Lower lobe of right lung (tissue), 2 donors: ENCODE measurements around the gene PFKFB2. TPM values are rescaled to one million over a fixed set of nuclear protein-coding genes. Genes with fewer than 3 reads are reported as not detected.

Source experiments
- ATAC-seq, 2 donors: fragments of 200-7000 bp; cut with Tn5 transposase; one replicate each; pipeline ENCODE4 v1.9.1; 2020 to 2022; ENCODE audit warnings: mild to moderate bottlenecking in 2 of 2, moderate library complexity in 2 of 2
- DNase-seq: peaks from one replicate; pipeline ENCODE4 v3.0.0-alpha.2; 2020
- H3K27ac ChIP-seq: fragments of 200-600 bp; one replicate; pipeline ENCODE4 v1.8.0; 2022
- H3K27me3 ChIP-seq: fragments of 200-600 bp; one replicate; pipeline ENCODE4 v1.8.0; 2022; ENCODE audit warnings: low read depth
- H3K36me3 ChIP-seq: fragments of 200-600 bp; one replicate; pipeline ENCODE4 v1.8.0; 2022; ENCODE audit warnings: mild to moderate bottlenecking
- H3K4me1 ChIP-seq: fragments of 200-600 bp; one replicate; pipeline ENCODE4 v1.8.0; 2022
- H3K4me3 ChIP-seq: fragments of 200-600 bp; one replicate; pipeline ENCODE4 v1.8.0; 2022; ENCODE audit warnings: mild to moderate bottlenecking
- H3K9me3 ChIP-seq: fragments of 200-600 bp; one replicate; pipeline ENCODE4 v1.8.0; 2022
- intact Hi-C: fragments of 100-400 bp; cut with DNase I; formaldehyde crosslinking; loops from one replicate; pipeline ENCODE4 v1.11.0; 2022
- total RNA-seq: library from RNA; stranded (reverse); fragmentation: NEBNext Ultra II Directional; extraction: Animal tissue kit (Norgen Biotek cat#: 25700); gene quantifications from one replicate; pipeline ENCODE4 v1.2.1, GENCODE V29; 2021
- TF ChIP-seq, protein P1 (sequence below): fragments of 200-600 bp; IDR thresholded peaks from one replicate; pipeline ENCODE4 v1.8.0; 2022; ENCODE audit warnings: antibody characterized with exemption, mild to moderate bottlenecking
- donor health status: DM: no; HTN: yes; CAD: no; lungs with severe emphysema.

The PFKFB2 gene
- total RNA-seq, 1 donor from 2014 or later, result 41.5 TPM

- Histone ChIP-seq H3K9me3 (peaks cover 19% of the 10 kb centered on the region), H3K36me3 (no peaks in the 10 kb centered on the region), H3K4me1 (no peaks in the 10 kb centered on the region), H3K27me3 (no peaks in the 10 kb centered on the region), H3K4me3 (no peak overlapping the region), H3K27ac (no peak overlapping the region)
- intact Hi-C loops, result no loop called here
- TF ChIP-seq, protein P1, sequence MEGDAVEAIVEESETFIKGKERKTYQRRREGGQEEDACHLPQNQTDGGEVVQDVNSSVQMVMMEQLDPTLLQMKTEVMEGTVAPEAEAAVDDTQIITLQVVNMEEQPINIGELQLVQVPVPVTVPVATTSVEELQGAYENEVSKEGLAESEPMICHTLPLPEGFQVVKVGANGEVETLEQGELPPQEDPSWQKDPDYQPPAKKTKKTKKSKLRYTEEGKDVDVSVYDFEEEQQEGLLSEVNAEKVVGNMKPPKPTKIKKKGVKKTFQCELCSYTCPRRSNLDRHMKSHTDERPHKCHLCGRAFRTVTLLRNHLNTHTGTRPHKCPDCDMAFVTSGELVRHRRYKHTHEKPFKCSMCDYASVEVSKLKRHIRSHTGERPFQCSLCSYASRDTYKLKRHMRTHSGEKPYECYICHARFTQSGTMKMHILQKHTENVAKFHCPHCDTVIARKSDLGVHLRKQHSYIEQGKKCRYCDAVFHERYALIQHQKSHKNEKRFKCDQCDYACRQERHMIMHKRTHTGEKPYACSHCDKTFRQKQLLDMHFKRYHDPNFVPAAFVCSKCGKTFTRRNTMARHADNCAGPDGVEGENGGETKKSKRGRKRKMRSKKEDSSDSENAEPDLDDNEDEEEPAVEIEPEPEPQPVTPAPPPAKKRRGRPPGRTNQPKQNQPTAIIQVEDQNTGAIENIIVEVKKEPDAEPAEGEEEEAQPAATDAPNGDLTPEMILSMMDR, result no peak
- DNase-seq (no peak), ATAC-seq (no peak)
These were observed 76.0 kb downstream of the PFKFB2 start for GRCh38 chr1:207129053-207129452.

Other genes with a start within 250 kb of the PFKFB2 start
- gene IL20, start 187.7 kb upstream of the PFKFB2 start, total RNA-seq, result not detected
- not detected for gene IL24, start 155.8 kb upstream of the PFKFB2 start, total RNA-seq
- 6.8 TPM for gene FCMR, start 131.3 kb upstream of the PFKFB2 start, total RNA-seq
- gene PIGR, start 106.8 kb upstream of the PFKFB2 start, total RNA-seq, result 813 TPM
- gene FCAMR, start 82.8 kb upstream of the PFKFB2 start, total RNA-seq, result not detected
- 123 TPM for gene C1orf116, start 20.5 kb upstream of the PFKFB2 start, total RNA-seq
- 7.9 TPM for gene YOD1, start 2.1 kb upstream of the PFKFB2 start, total RNA-seq
- 10.4 TPM for gene C4BPB, start 35.6 kb downstream of the PFKFB2 start, total RNA-seq
- 65.2 TPM for gene C4BPA, start 51.0 kb downstream of the PFKFB2 start, total RNA-seq